ENCODE data around the gene TMEM229A. TPM values are rescaled to one million over a fixed set of nuclear protein-coding genes. Genes with fewer than 3 reads are reported as not detected.
"Not testable (repeated sequence)": the region's sequence is repeated elsewhere in the genome, so short reads cannot be mapped to it uniquely, and the experiment has no call there.

The TMEM229A gene
- 0.21 and 0.26 TPM in 2 replicates for polyA plus RNA-seq (2013)

- H3K4me2 ChIP-seq (ENCODE audit: low read length) = peak within 1 kb of the TSS; percentile 83
- peak within 1 kb of the TSS; percentile 20 for H4K8ac ChIP-seq (ENCODE audit: low read depth, low read length)
- no peak within 1 kb of the TSS for H3K18ac ChIP-seq (ENCODE audit: low read length)
- no CpG with 5 or more reads among the region's 87 CpGs for WGBS (ENCODE audit: extremely low coverage, insufficient coverage, insufficient read length)
- no peaks in the 10 kb centered on the region for H3K9me3 ChIP-seq (ENCODE audit: insufficient read depth, low read depth, low read length)
- no peak within 1 kb of the TSS for H4K12ac ChIP-seq (ENCODE audit: low read depth, low read length)
- peak within 1 kb of the TSS; percentile 67 for H2AFZ ChIP-seq (ENCODE audit: insufficient read depth, low read length, poor library complexity)
- peaks cover 3 to 14% of the 10 kb centered on the region in 2 experiments for H3K4me1 ChIP-seq (ENCODE audit: control insufficient read depth in 1 of 2, insufficient read depth in 2 of 2, low read length in 2 of 2)
- H3K36me3 ChIP-seq (ENCODE audit: control insufficient read depth in 1 of 2, insufficient read depth in 2 of 2, low read length in 2 of 2) = no peaks in the 10 kb centered on the region
- no peak within 1 kb of the TSS for H3K14ac ChIP-seq (ENCODE audit: low read length)
- no peak within 1 kb of the TSS for H2AK5ac ChIP-seq (ENCODE audit: low read length)
- H3K27me3 ChIP-seq (ENCODE audit: insufficient read depth, low read length) = peaks cover 13% of the 10 kb centered on the region
- H3K23ac ChIP-seq (ENCODE audit: low read length) = no peak within 1 kb of the TSS
- no peak within 1 kb of the TSS for H3K4ac ChIP-seq (ENCODE audit: low read depth, low read length)
- H3K9ac ChIP-seq (ENCODE audit: low read length) = no peak within 1 kb of the TSS
- no peak within 1 kb of the TSS for H4K91ac ChIP-seq (ENCODE audit: low read depth, low read length)
- H3K79me2 ChIP-seq (ENCODE audit: control insufficient read depth, insufficient read depth, low read length, poor library complexity) = no peaks in the 10 kb centered on the region
- H3K27ac ChIP-seq (ENCODE audit: low read depth, low read length) = no peak within 1 kb of the TSS
- peak within 1 kb of the TSS; percentile 76 for H3K4me3 ChIP-seq (ENCODE audit: low read depth, low read length)
- no peaks in the 10 kb centered on the region for H3K79me1 ChIP-seq (ENCODE audit: low read length)
- H2BK120ac ChIP-seq (ENCODE audit: insufficient read depth, low read length, poor library complexity) = no peak within 1 kb of the TSS
- H2BK12ac ChIP-seq (ENCODE audit: low read length) = no peak within 1 kb of the TSS
- no peak within 1 kb of the TSS for H2BK5ac ChIP-seq (ENCODE audit: low read depth, low read length, poor library complexity)
- DNase-seq = peak; percentile 69 to 73
Measured at GRCh38 chr7:124032369-124033094, at the start of gene TMEM229A. Gene TMEM229A, minus strand, starts transcription at chr7:124033067. Its CDS starts 64 bp downstream, at chr7:124033003.

GRCh38 chr7:124082234-124082633 is 49.4 kb upstream of the TMEM229A start:
- H2AFZ ChIP-seq (ENCODE audit: insufficient read depth, low read length, poor library complexity); H4K8ac ChIP-seq (ENCODE audit: low read depth, low read length); H3K4ac ChIP-seq (ENCODE audit: low read depth, low read length); H3K9ac ChIP-seq (ENCODE audit: low read length); H3K27ac ChIP-seq (ENCODE audit: low read depth, low read length); H4K12ac ChIP-seq (ENCODE audit: low read depth, low read length); H3K4me1 ChIP-seq (ENCODE audit: control insufficient read depth in 1 of 2, insufficient read depth in 2 of 2, low read length in 2 of 2); H3K4me2 ChIP-seq (ENCODE audit: low read length); H2BK12ac ChIP-seq (ENCODE audit: low read length); H3K18ac ChIP-seq (ENCODE audit: low read length); H2BK120ac ChIP-seq (ENCODE audit: insufficient read depth, low read length, poor library complexity); H2BK5ac ChIP-seq (ENCODE audit: low read depth, low read length, poor library complexity); H3K9me3 ChIP-seq (ENCODE audit: insufficient read depth, low read depth, low read length); H3K23ac ChIP-seq (ENCODE audit: low read length); H3K79me2 ChIP-seq (ENCODE audit: control insufficient read depth, insufficient read depth, low read length, poor library complexity); H4K91ac ChIP-seq (ENCODE audit: low read depth, low read length); H3K27me3 ChIP-seq (ENCODE audit: insufficient read depth, low read length); H3K36me3 ChIP-seq (ENCODE audit: control insufficient read depth in 1 of 2, insufficient read depth in 2 of 2, low read length in 2 of 2); H3K4me3 ChIP-seq (ENCODE audit: low read depth, low read length); H3K79me1 ChIP-seq (ENCODE audit: low read length); H3K14ac ChIP-seq (ENCODE audit: low read length); H2AK5ac ChIP-seq (ENCODE audit: low read length); DNase-seq: not testable (repeated sequence)
- WGBS (ENCODE audit: extremely low coverage, insufficient coverage, insufficient read length) = no CpG with 5 or more reads among the region's 8 CpGs

- Histone ChIP-seq H3K9me3 (ENCODE audit: insufficient read depth, low read depth, low read length) (no peaks in the 10 kb centered on the region), H3K79me2 (ENCODE audit: control insufficient read depth, insufficient read depth, low read length, poor library complexity) (no peaks in the 10 kb centered on the region), H3K4me1 (ENCODE audit: control insufficient read depth in 1 of 2, insufficient read depth in 2 of 2, low read length in 2 of 2) (peaks cover 0 to 3% of the 10 kb centered on the region in 2 experiments), H4K12ac (ENCODE audit: low read depth, low read length) (no peak overlapping the region), H3K18ac (ENCODE audit: low read length) (no peak overlapping the region), H2AK5ac (ENCODE audit: low read length) (no peak overlapping the region), H3K4ac (ENCODE audit: low read depth, low read length) (no peak overlapping the region), H4K8ac (ENCODE audit: low read depth, low read length) (no peak overlapping the region), H2BK5ac (ENCODE audit: low read depth, low read length, poor library complexity) (no peak overlapping the region), H3K23ac (ENCODE audit: low read length) (no peak overlapping the region), H3K4me2 (ENCODE audit: low read length) (no peak overlapping the region), H4K91ac (ENCODE audit: low read depth, low read length) (no peak overlapping the region), H3K9ac (ENCODE audit: low read length) (no peak overlapping the region), H2BK12ac (ENCODE audit: low read length) (no peak overlapping the region), H3K27me3 (ENCODE audit: insufficient read depth, low read length) (no peaks in the 10 kb centered on the region), H3K79me1 (ENCODE audit: low read length) (peaks cover 3% of the 10 kb centered on the region), H2BK120ac (ENCODE audit: insufficient read depth, low read length, poor library complexity) (no peak overlapping the region), H3K14ac (ENCODE audit: low read length) (no peak overlapping the region), H2AFZ (ENCODE audit: insufficient read depth, low read length, poor library complexity) (no peak overlapping the region), H3K27ac (ENCODE audit: low read depth, low read length) (no peak overlapping the region), H3K36me3 (ENCODE audit: control insufficient read depth in 1 of 2, insufficient read depth in 2 of 2, low read length in 2 of 2) (no peaks in the 10 kb centered on the region), H3K4me3 (ENCODE audit: low read depth, low read length) (no peak overlapping the region)
- no peak for DNase-seq
- no CpG with 5 or more reads among the region's 3 CpGs for WGBS (ENCODE audit: extremely low coverage, insufficient coverage, insufficient read length)
Measured at GRCh38 chr7:124077546-124077945, 44.7 kb upstream of the TMEM229A start.

- no peak overlapping the region for H2BK120ac ChIP-seq (ENCODE audit: insufficient read depth, low read length, poor library complexity)
- no peaks in the 10 kb centered on the region for H3K36me3 ChIP-seq (ENCODE audit: control insufficient read depth in 1 of 2, insufficient read depth in 2 of 2, low read length in 2 of 2)
- no peak overlapping the region for H3K27ac ChIP-seq (ENCODE audit: low read depth, low read length)
- no peak overlapping the region for H2AK5ac ChIP-seq (ENCODE audit: low read length)
- H2BK12ac ChIP-seq (ENCODE audit: low read length) = no peak overlapping the region
- H4K91ac ChIP-seq (ENCODE audit: low read depth, low read length) = no peak overlapping the region
- H3K79me2 ChIP-seq (ENCODE audit: control insufficient read depth, insufficient read depth, low read length, poor library complexity) = no peaks in the 10 kb centered on the region
- H2BK5ac ChIP-seq (ENCODE audit: low read depth, low read length, poor library complexity) = no peak overlapping the region
- H3K18ac ChIP-seq (ENCODE audit: low read length) = no peak overlapping the region
- no peak overlapping the region for H3K9ac ChIP-seq (ENCODE audit: low read length)
- no peaks in the 10 kb centered on the region for H3K9me3 ChIP-seq (ENCODE audit: insufficient read depth, low read depth, low read length)
- no peak overlapping the region for H2AFZ ChIP-seq (ENCODE audit: insufficient read depth, low read length, poor library complexity)
- no peak overlapping the region for H3K14ac ChIP-seq (ENCODE audit: low read length)
- no peaks in the 10 kb centered on the region for H3K27me3 ChIP-seq (ENCODE audit: insufficient read depth, low read length)
- peaks cover 0 to 3% of the 10 kb centered on the region in 2 experiments for H3K4me1 ChIP-seq (ENCODE audit: control insufficient read depth in 1 of 2, insufficient read depth in 2 of 2, low read length in 2 of 2)
- H3K4me2 ChIP-seq (ENCODE audit: low read length) = no peak overlapping the region
- H4K8ac ChIP-seq (ENCODE audit: low read depth, low read length) = no peak overlapping the region
- H4K12ac ChIP-seq (ENCODE audit: low read depth, low read length) = no peak overlapping the region
- H3K79me1 ChIP-seq (ENCODE audit: low read length) = peaks cover 3% of the 10 kb centered on the region
- no peak overlapping the region for H3K23ac ChIP-seq (ENCODE audit: low read length)
- no peak overlapping the region for H3K4ac ChIP-seq (ENCODE audit: low read depth, low read length)
- no peak overlapping the region for H3K4me3 ChIP-seq (ENCODE audit: low read depth, low read length)
- no peak for DNase-seq
Measured at GRCh38 chr7:124076841-124077240, 44.0 kb upstream of the TMEM229A start.
